Endothelial cell (in vitro differentiated cells): ENCODE measurements around the gene UBE2A. TPM values are rescaled to one million over a fixed set of nuclear protein-coding genes. Genes with fewer than 3 reads are reported as not detected.

ENCODE experiments used
- DNase-seq: peaks from one replicate; pipeline ENCODE4 v3.0.0; 2021; ENCODE audit warnings: low spot score
- H3K27ac Mint-ChIP-seq: one replicate; pipeline ENCODE4 v1.8.0; 2021; ENCODE audit warnings: mixed read lengths, inconsistent platforms; ENCODE audit not compliant: unreplicated experiment
- H3K27me3 Mint-ChIP-seq: one replicate; pipeline ENCODE4 v1.8.0; 2021; ENCODE audit warnings: mild to moderate bottlenecking, moderate library complexity, mixed read lengths, inconsistent platforms; ENCODE audit not compliant: unreplicated experiment
- H3K36me3 Mint-ChIP-seq: one replicate; pipeline ENCODE4 v1.8.0; 2021; ENCODE audit warnings: mild to moderate bottlenecking, low read depth, mixed read lengths, inconsistent platforms; ENCODE audit not compliant: unreplicated experiment
- H3K4me1 Mint-ChIP-seq: one replicate; pipeline ENCODE4 v1.8.0; 2021; ENCODE audit warnings: mild to moderate bottlenecking, mixed read lengths, inconsistent platforms; ENCODE audit not compliant: unreplicated experiment
- H3K4me3 Mint-ChIP-seq: one replicate; pipeline ENCODE4 v1.8.0; 2021; ENCODE audit warnings: mild to moderate bottlenecking, mixed read lengths, inconsistent platforms; ENCODE audit not compliant: unreplicated experiment
- H3K9me3 Mint-ChIP-seq: one replicate; pipeline ENCODE4 v1.8.0; 2021; ENCODE audit warnings: mixed read lengths, inconsistent platforms; ENCODE audit not compliant: unreplicated experiment
- CTCF ChIP-seq: fragments of 200-600 bp; sonication (generic); IDR thresholded peaks from one replicate; pipeline ENCODE4 v1.5.0; 2021; ENCODE audit warnings: antibody characterized with exemption; ENCODE audit not compliant: unreplicated experiment
- total RNA-seq: library from RNA; stranded (reverse); fragmentation: NEBNext Ultra II Directional; extraction: Animal tissue kit (Norgen Biotek cat#: 25700); gene quantifications from one replicate; pipeline ENCODE4 v1.2.1, GENCODE V29; 2021; ENCODE audit not compliant: unreplicated experiment

The UBE2A gene
- total RNA-seq, 1 donor from 2014 or later, result 55.9 TPM

- Mint-ChIP-seq H3K27me3 (no peaks in the 10 kb centered on the region), H3K36me3 (no peaks in the 10 kb centered on the region), H3K9me3 (no peaks in the 10 kb centered on the region), H3K4me1 (peaks cover 7% of the 10 kb centered on the region), H3K27ac (peak overlapping the region; percentile 92), H3K4me3 (peak overlapping the region; percentile 96)
- TF ChIP-seq CTCF, result no peak
- no peak for DNase-seq
Observed at GRCh38 chrX:119573222-119573621, 1.1 kb upstream of the UBE2A start.

GRCh38 chrX:119573840-119574393, 446 bp upstream of the UBE2A start:
- no peak for TF ChIP-seq CTCF
- no peaks in the 10 kb centered on the region for H3K9me3 Mint-ChIP-seq
- H3K4me1 Mint-ChIP-seq, result peaks cover 7% of the 10 kb centered on the region
- H3K4me3 Mint-ChIP-seq, result peak overlapping the region; percentile 96
- H3K27me3 Mint-ChIP-seq, result no peaks in the 10 kb centered on the region
- peak; percentile 3 for DNase-seq
- no peaks in the 10 kb centered on the region for H3K36me3 Mint-ChIP-seq
- peak overlapping the region; percentile 92 for H3K27ac Mint-ChIP-seq

DNA sequence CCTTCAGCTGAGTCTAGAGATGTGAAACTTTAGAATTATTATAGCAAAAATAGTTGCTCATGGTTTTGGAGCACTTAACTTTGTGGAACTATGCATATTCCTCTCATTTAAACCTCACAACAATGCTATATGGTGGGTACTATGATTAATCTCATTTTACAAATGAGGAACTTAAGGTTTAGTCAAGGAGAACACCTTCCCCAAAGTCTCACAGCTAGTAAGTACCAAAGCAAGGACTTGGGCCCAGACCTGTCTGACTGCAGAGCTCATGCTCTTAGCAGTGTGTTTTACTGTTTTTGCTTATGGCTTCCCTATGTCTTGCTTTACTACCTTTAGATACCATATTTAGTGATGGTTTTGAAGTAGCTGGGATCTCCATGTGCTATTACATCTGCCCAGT, 5.1 kb downstream of the UBE2A start:
- TF ChIP-seq CTCF, result no peak
- no peak for DNase-seq
- Mint-ChIP-seq H3K27me3 (no peaks in the 10 kb centered on the region), H3K4me1 (no peaks in the 10 kb centered on the region), H3K27ac (no peak overlapping the region), H3K36me3 (no peaks in the 10 kb centered on the region), H3K4me3 (no peak overlapping the region), H3K9me3 (no peaks in the 10 kb centered on the region)

- Mint-ChIP-seq H3K9me3 (no peaks in the 10 kb centered on the region), H3K27ac (no peak overlapping the region), H3K36me3 (no peaks in the 10 kb centered on the region), H3K4me3 (no peak overlapping the region), H3K27me3 (no peaks in the 10 kb centered on the region), H3K4me1 (no peaks in the 10 kb centered on the region)
- no peak for TF ChIP-seq CTCF
- DNase-seq, result no peak
Observed at GRCh38 chrX:119583431-119584059, 9.2 kb downstream of the UBE2A start.

GRCh38 chrX:119589810-119590209, 15.4 kb downstream of the UBE2A start:
- TF ChIP-seq CTCF, result no peak
- no peak overlapping the region for H3K4me3 Mint-ChIP-seq
- no peaks in the 10 kb centered on the region for H3K27me3 Mint-ChIP-seq
- no peak for DNase-seq
- no peaks in the 10 kb centered on the region for H3K9me3 Mint-ChIP-seq
- H3K4me1 Mint-ChIP-seq, result no peaks in the 10 kb centered on the region
- H3K27ac Mint-ChIP-seq, result no peak overlapping the region
- no peaks in the 10 kb centered on the region for H3K36me3 Mint-ChIP-seq
